Kidney (tissue), 14 donors: ENCODE results near the gene MAPKBP1. TPM values are rescaled to one million over a fixed set of nuclear protein-coding genes. Genes with fewer than 3 reads are reported as not detected.

Source experiments
- DNase-seq, 5 donors: peaks; one replicate each; pipeline ENCODE4 v3.0.0-alpha.2; 2013 to 2020
- FAIRE-seq: peaks from 2 replicates; lab custom pipeline; 2012; peaks lifted over from hg19 to GRCh38; lab: Jason Lieb, UNC
- H3K27ac ChIP-seq, 2 donors: one replicate each; pipeline ENCODE4 v1.7.0; 2013; ENCODE audit warnings: low read depth in 2 of 2, low read length in 2 of 2, inconsistent platforms in 1 of 2
- H3K27me3 ChIP-seq: one replicate; pipeline ENCODE4 v1.7.1; 2013; ENCODE audit warnings: low read length, inconsistent platforms; ENCODE audit not compliant: control insufficient read depth, insufficient read depth
- H3K36me3 ChIP-seq, 3 donors: one replicate each; pipeline versions ENCODE4 v1.7.0 to v1.7.1; 2013; ENCODE audit warnings: low read length in 3 of 3, control low read depth in 1 of 3, inconsistent platforms in 1 of 3; ENCODE audit not compliant: insufficient read depth in 3 of 3, control insufficient read depth in 2 of 3
- H3K4me1 ChIP-seq, 3 donors: one replicate each; pipeline versions ENCODE4 v1.7.0 to v1.7.1; 2013; ENCODE audit warnings: low read length in 3 of 3, inconsistent platforms in 1 of 3, low read depth in 1 of 3; ENCODE audit not compliant: control insufficient read depth in 2 of 3, insufficient read depth in 2 of 3
- H3K4me3 ChIP-seq, 3 donors: one replicate each; pipeline versions ENCODE4 v1.7.0 to v1.8.1; 2013; ENCODE audit warnings: low read length in 3 of 3, control low read depth in 1 of 3, inconsistent platforms in 1 of 3
- H3K9ac ChIP-seq, 3 donors: one replicate each; pipeline versions ENCODE4 v1.7.0 to v1.7.1; 2013; ENCODE audit warnings: low read length in 3 of 3, control low read depth in 1 of 3, inconsistent platforms in 1 of 3
- H3K9me3 ChIP-seq, 3 donors: one replicate each; pipeline versions ENCODE4 v1.7.0 to v1.7.1; 2013; ENCODE audit warnings: low read length in 3 of 3, control low read depth in 1 of 3, inconsistent platforms in 1 of 3; ENCODE audit not compliant: control insufficient read depth in 2 of 3, insufficient read depth in 1 of 3
- CTCF ChIP-seq: IDR thresholded peaks from 3 replicates; pipeline ENCODE4 v1.5.1; 2012; ENCODE audit warnings: mild to moderate bottlenecking, moderate library complexity, borderline replicate concordance; ENCODE audit not compliant: insufficient read depth; ENCODE audit errors: extremely low read depth
- intact Hi-C: fragments of 100-400 bp; cut with DNase I; formaldehyde crosslinking; loops from one replicate; pipeline ENCODE4 v1.11.1; 2022
- polyA plus RNA-seq: library from polyadenylated mRNA; stranded (reverse); fragments of 350-450 nt; fragmentation: Illumina TruSeq; extraction: RNeasy Lipid Tissue Mini Kit (QIAGEN cat#74804); gene quantifications from one replicate; pipeline ENCODE4 v1.2.3, GENCODE V29; 2014; ENCODE audit warnings: low read depth, low replicate concordance; ENCODE audit not compliant: insufficient read depth
- total RNA-seq: library from RNA; stranded (reverse); fragmentation: NEBNext Ultra II Directional; extraction: Animal tissue kit (Norgen Biotek cat#: 25700); gene quantifications from one replicate; pipeline ENCODE4 v1.2.1, GENCODE V29; 2021
- donor health status: control.
- donor health status: control.
- donor health status: control.
- donor health status: control.
- donor health status: control.
- donor health status: DM: yes; HTN: yes; CAD: no.
- donor health status: Normal renal cell carcinoma (clear cell type).

Gene MAPKBP1
- total and polyA plus RNA-seq, 2 donors from 2014 or later = 3.7 to 28.6 TPM

DNA sequence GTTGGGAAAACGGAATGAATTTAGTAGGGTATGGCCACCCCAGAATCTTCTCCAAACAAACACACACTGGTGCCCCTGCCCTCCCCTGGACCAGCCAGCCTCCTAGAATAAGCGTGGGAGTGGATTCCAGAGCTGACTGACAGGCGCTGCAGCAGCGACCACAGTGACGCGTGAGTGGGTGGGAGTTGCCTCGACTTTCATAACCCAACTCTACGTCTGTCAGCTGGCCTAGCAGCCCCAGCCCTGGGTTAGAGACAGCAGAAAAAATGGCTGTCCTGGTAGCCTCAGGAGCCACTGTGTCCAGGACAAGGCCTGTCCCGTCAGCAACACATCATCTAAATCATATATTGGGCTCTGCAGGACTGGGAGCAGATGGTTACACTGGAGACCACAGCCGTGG, 74.3 kb downstream of the MAPKBP1 start:
- Histone ChIP-seq H3K4me3 (no peak overlapping the region), H3K36me3 (peaks cover 0 to 12% (median 2%) of the 10 kb centered on the region in 3 donors), H3K9ac (no peak overlapping the region), H3K9me3 (no peaks in the 10 kb centered on the region), H3K27me3 (no peaks in the 10 kb centered on the region), H3K27ac (no peak overlapping the region), H3K4me1 (peaks cover 0 to 3% (median 0%) of the 10 kb centered on the region in 3 donors)
- peak in 2 of 5 donors; percentile 43 to 62 for DNase-seq
- FAIRE-seq = no peak
- intact Hi-C loops = no loop called here
- no peak for TF ChIP-seq CTCF

DNA sequence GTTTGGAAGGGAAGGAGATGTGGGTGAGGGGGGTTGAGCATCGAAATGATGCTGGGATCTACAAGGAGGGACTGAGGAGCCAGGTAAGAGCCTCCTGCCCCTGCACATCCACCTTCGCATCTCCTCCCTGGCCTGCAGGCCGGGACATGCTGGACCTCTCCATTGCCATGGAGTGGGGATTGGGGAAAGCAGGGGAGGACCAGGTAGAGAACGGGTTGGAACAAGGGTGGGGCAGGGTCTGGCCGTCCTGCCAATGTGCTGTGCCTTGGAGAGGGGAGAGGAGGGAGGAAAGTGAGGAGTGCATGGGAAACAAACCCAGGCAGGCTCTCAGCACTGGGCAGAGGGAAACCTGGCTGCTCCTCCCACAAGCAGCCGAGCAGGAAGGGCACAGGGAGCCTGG, 74.9 kb downstream of the MAPKBP1 start:
- no peak for DNase-seq
- Histone ChIP-seq H3K9ac (no peak overlapping the region), H3K4me3 (no peak overlapping the region), H3K9me3 (no peaks in the 10 kb centered on the region), H3K27me3 (no peaks in the 10 kb centered on the region), H3K4me1 (peaks cover 0 to 3% (median 0%) of the 10 kb centered on the region in 3 donors), H3K36me3 (peaks cover 0 to 12% (median 2%) of the 10 kb centered on the region in 3 donors), H3K27ac (no peak overlapping the region)
- no peak for TF ChIP-seq CTCF
- intact Hi-C loops = no loop called here
- FAIRE-seq = no peak

DNA sequence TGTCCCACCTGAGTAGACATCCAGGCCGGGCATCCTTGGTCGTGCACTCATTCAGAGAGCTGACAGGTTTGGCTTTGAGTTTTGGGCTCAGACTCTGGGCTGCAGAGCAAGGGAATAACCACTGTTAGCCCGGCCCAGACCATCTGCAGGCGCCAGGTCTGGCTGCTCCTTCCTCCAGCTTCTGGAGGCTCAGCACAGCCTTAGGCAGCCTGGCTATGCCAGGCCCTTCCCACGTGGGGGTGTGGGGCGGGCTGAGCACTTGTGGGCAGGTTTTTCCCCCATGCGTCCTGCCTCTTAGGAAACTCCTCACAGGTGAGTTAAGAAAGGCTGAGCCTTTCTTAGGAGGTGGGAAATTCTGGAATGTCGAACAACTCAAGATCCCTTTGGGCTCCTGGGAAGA, 75.6 kb downstream of the MAPKBP1 start:
- H3K4me1 ChIP-seq = peaks cover 0 to 3% (median 0%) of the 10 kb centered on the region in 3 donors
- intact Hi-C loops = no loop called here
- DNase-seq (no peak), FAIRE-seq (no peak)
- H3K9ac ChIP-seq = no peak overlapping the region
- H3K36me3 ChIP-seq = peaks cover 0 to 12% (median 2%) of the 10 kb centered on the region in 3 donors
- H3K4me3 ChIP-seq = no peak overlapping the region
- H3K27me3 ChIP-seq = no peaks in the 10 kb centered on the region
- H3K9me3 ChIP-seq = no peaks in the 10 kb centered on the region
- TF ChIP-seq CTCF = no peak
- no peak overlapping the region for H3K27ac ChIP-seq
